GM18873 (cell line): ENCODE measurements around the gene ACADL.

Experiments used
- ATAC-seq: cut with Tn5 transposase; IDR thresholded peaks from one replicate; pipeline ENCODE4 v1.9.1; 2021; ENCODE audit warnings: mild to moderate bottlenecking, moderate library complexity, moderate number of reproducible peaks; ENCODE audit not compliant: unreplicated experiment, low FRiP score

Gene ACADL

DNA sequence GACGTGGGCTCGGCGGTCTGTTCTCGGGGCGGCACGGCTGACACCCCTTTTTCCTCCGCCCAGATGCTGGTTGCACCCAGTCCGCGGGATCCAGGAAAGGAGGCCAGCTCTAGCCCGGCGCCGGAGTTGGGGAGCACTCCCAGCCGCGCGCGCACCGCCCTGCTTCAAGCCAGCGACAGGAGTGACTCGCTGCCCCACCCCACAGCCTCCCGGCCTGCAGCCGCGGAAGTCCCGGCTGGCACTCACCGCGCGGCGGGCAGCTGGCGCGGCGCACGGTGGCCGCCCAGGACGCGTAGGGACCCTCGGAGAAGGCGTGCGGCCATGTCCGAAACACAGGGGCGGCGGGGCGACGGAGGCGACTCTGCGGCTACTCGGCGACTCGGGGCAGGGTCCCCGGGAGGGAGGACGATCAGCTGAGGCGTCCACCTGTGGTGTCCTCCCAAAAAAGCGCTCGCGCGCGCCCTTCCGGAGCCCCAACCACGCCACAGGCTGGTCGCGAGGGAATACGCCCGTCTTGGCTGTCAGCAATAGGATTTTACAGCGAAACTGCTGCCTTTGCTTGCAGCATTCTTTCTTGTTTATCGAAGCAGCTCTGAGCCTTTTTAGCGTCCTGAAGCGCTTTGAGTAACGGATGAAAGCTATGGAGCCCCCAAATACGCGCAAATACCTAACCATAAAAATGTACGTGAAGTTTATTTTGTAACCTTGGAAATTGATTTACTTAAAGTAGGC lies at the start of gene ACADL:
ACADL (minus strand) TSS at position 507 of the 732 bp plus-strand sequence; CDS start at position 323, 184 bp downstream.
- ATAC-seq = no peak

DNA sequence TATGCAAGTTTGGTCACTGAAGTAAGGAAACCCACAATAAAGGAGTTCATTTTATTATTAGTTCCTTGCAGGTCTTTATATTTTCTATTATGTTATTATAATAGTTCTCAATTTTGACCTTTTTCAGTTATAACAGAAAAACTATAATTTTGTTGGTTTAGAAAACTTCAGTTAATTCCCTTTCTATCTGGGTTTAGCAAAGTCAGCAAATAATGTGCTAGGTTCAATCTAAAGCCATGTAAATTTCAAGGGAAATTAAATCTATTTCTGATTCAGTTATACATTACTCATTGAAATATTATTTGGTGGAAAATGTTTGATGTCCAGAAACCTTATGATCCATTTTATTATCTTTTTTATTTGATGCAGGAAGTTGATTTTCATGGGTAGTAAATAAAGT lies 46.1 kb upstream of the ACADL start:
- ATAC-seq = no peak

DNA sequence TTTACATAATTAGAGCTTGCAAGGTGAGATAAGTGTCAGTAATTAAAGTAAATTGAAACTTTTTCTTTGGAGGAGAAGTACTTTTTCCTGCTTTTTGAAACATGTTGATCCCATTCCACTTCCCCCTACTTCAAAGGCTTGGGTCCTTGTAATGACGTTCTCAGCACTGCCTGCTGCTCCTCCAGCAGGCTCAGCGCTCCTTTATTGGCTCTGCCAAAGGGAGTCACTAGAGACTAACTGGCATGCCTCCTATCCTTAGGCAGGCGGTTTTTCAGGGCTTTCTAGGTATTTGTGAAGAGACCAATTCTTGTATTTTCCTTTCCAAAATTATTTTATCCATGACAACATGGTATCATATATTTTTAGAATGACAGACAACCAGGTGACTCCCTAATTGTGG lies 43.9 kb upstream of the ACADL start:
- no peak for ATAC-seq

DNA sequence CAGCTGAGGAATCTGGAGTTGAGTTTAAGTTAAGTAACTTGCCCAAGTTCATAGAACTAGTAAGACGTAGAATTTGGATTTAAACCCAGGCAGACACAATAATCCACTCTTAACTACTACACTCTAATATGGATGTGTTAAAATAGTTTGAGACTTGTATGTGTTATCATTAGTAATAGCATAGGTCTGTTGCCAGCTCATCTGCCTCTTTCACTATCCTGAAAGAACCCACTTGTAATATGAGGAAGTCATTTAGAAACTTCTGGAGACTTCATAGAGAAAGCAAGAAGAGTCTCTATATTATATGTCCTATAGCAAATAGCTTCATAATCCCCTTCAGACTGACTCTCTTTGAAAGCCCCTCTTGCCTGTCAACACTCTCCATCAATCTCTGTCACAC lies 43.0 kb upstream of the ACADL start:
- no peak for ATAC-seq

DNA sequence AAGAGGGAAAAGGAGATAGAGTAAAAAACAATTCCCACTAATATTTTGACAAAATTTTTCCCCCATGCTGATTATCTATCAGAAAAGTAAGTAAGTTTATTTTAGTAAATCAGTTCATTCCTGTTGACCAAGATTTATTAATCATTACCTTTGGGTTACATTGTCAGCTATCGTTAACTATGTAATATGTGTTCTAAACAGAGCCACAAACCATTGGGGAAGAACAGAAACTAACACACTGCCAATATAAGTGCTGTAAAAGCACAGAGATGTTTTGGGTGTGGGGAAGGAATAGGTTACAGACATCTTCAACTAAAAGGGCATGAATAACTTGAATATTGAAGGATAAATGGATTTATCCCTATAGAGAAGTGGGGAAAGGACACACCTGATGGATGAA lies 42.5 kb upstream of the ACADL start:
- ATAC-seq = no peak

DNA sequence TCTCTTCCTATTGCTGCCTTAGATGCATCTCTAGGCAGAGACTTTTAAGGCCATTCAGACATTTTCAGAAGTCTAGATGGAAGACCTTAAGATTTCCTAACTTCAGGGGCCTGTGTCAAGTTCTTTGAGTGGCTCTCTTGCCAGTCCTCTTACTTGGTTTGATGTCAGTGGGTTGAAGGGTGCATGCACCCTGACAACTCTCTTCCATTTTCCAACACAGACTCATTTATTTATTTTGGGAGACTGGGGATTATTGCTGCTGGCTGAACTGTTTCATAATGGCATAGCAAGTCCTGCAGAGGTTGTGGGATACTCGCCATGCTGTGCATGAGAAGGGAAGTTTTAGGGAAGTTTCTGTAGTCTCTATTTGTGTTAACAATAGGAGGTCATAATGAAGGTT lies 39.0 kb upstream of the ACADL start:
- ATAC-seq = no peak

DNA sequence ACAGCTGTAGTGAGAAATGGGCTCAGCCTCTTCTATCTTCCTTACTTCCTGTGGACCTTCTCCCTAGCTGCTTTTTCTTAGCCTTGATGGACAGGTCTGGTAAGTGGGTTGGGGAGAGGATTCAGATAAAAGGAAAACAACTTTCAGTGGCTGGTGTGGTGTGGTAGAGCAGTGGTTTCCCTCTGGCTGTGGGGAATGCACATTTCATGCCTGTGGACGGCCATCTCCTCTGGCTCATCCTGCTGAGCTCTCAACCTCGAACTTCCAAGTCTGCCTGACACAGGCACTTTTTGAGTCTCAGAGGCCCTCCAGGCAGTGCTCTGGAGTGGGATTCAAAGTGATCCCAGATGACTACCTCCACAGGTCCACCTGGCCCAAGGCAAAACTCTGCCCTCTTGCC lies 38.6 kb upstream of the ACADL start:
- ATAC-seq = no peak

DNA sequence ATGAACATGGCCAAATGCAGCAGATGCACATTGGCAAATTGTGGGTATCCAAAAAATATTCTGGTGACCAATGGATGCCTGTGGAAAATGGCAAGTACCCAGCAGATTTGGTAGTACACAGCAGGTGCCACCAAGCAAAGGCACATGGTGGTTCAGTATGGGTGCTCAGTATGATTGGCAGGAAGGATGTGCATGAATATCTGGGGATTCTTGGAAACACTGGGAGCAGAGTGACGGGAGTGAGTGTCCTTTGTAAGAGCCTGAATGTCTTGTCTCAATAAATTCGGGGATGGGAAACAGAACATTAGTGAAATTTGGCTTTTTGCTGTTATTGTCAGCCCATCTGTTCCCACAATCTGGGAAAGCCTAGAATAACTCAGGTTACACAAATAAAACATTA lies 36.8 kb upstream of the ACADL start:
- ATAC-seq = no peak

DNA sequence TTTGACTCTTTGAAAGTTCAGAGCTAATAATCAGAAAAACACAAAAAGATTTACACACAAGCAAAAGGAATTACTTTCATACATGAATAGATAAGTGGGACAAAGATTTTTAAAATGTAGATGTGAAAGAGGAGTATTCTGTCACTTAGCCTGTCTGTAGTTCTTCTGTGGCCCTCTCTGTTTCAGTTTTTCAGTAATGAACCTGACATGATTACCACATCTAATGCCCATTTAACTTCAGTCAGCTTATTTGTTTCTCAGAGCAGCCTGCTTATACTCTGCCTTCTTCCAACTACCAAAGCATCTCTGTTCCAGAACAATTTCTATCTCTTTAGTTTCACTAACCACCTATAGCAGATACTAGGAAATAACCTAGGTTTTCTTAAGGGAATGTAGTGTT lies 34.4 kb upstream of the ACADL start:
- ATAC-seq = no peak

DNA sequence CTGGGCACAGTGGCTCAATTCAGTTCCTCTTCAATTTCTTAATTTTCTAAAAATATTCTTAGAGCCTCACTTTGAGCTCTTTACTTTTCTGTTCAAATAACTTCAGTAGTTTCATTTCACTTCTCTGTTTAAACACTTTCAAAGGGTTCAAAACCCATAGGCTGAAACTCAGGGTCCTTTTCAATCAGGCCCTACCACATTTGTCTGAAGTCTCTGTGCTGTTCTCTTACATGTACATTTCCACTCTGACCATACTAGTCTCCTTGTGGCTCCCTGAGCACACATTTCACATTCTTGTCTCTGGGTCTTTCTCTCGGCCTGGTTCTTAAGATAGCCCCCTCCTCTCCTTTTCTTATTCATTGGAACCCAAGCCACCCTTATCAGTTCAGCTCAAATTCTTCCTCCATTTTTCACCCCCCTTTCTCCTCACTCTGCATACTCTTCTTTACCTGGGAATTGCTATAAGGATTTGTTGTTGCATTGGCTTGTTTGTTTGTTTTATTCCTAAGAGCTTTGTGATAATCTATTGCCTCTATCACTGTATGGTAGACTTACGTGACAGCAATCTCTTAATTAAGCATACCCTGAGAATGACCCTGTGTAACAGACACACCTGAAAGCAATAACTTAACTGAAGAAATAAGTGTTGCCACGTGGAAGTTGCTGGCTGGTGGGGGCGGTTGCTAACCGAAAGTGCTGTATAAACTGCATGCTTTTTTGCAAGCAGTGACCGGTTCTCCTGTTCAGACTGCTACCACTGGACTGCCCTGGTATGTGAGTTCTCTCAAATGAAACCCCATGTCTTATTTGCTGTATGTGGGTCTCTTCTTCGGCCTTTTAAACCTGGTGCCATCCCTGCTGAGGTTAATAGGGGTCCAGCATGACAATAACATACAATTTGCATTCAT lies 27.7 kb upstream of the ACADL start:
- ATAC-seq = no peak

DNA sequence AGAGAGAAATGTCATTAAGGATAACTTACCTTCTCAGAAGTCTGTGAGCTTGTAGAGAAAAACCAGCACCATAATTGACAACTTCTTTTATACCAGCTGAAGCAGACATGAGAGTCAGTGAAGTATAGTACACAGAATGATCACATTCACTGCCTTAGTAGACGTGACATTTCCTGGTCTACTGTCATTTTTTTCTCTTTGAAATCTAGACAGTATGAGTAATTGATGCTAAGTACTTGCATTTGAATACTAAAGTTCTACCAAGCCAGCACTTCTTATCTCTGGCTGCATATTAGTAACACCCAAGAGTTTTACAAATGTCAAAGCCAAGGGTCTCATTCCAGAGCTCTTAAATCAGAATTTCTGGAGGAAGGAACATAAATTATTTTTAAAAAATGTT lies 25.4 kb upstream of the ACADL start:
- no peak for ATAC-seq

DNA sequence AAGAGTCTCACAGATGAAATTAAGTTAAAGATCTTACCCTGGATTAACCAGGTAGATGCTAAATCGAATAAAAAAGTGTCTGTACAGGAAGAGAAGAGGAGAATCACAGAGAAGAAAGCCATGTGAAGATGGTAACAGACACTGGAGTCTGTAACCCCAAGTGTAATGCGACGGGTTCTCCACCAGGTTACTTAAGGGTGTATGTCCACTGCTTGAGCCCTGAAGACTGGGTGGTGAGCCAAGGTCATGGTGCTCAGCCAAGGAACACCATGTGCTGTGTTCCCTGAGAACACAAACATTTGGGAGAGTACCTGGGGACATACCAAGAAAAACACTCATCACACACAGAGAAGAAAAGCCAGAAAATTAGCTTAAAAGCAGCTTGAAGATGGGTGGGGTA lies 8.2 kb upstream of the ACADL start:
- no peak for ATAC-seq

DNA sequence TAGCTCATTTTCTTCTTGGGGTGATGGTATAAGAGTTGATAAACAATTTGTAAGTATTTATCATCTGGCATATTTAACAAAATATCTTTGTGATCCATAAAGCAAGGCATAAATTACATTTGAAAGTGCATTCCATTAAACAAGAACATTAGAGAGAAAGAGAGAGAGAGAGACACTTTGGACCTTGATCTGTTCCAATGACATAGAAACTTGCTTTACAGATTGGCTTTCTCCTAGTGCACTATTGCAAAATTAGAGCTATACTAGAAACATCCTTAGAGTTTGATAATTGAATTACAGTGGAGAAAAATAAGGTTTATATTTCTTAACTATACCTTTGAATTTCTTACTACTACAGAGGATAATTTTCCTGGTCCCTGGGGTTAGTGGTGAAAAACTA lies 5.7 kb upstream of the ACADL start:
- ATAC-seq = no peak

DNA sequence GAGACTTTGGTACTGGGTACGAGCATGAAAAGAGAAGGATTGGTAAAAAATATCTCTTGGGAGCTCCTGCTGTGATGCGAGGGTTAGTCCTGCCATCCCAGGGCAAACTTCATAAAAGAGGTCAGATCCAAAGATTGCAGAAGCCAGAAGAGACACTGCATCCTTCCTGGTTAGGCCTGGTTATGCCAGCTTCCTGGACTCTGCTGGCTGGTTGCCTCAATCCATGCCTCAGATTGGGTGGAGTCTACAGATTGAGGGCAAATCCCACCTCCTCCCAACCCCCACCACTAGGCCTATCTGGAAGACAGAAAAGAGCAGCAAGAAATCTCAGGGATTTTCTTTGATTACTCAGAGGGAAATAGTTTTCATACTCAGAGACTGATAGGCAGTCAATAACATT lies 5.3 kb upstream of the ACADL start:
- no peak for ATAC-seq

DNA sequence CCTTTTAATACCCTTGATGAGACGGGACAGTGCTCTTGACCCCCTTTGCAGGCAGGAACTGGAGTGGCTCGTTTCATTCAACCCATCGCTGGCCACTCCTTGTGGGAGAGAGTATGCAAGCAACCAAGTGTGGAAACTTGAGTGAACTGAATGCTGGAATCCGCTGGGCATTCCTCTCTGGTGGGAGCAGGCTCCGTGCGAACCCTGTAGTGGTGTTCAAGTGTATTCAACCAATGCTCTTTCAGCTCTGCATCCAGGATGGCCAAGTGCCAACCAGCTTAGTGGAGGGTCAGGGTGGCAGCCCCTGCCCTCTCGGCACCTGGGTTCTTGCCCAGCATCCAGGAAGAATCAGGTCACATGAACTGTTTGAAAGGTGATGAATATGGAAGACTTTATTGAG lies 3.3 kb upstream of the ACADL start:
- ATAC-seq = no peak

DNA sequence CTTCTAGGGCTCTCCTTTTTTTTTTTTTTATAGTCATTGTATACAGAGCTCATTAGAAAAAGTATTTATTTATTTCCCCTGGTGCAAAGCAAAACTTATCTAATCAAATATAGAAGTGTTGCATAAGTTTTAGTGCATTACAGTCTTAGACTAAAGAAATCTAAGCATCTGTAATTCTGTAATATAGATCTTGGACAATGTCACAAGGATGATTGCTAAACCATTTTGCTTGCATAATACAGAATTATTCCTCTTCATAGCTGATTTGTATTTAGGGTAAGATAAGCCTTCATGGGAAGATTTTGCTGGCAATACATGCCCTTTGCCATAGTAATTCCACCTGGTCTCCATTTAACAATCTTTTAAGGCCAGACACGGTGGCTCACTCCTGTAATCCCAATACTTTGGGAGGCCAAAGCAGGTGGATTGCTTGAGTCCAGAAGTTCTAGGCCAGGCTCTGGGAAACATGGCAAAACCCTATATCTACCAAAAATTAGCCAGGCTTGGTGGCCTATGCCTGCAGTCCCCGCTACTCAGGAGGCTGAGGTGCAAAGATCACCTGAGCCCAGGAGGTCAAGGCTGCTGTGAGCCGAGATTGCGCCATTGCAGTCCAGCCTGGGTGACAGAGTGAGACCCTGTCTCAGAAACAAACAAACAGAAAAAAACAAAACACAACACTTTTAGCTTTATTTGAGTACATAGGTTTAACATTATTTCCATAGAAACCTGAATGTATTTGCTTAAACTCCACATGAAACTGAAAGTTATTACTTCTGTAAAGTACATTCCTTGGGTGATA lies 2.2 kb upstream of the ACADL start:
- ATAC-seq = no peak

DNA sequence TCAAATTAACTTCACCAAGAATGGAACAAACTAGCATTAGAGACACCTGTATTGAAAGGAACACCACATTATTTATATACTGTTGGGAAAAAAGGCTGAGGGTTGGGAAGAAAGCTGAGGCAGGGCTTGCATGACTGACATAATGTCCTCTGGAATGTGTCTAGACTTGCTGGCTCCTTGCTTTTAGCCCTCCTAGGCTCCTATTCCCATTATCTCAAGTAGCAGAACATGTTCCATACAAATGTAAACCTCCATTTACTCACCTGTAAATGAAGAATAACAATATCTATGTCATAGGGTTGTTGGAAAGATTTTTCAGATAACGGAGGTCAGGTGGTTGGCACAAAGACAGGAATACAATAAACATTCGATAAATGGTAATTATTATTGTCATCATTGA lies 976 bp upstream of the ACADL start:
- ATAC-seq = no peak

DNA sequence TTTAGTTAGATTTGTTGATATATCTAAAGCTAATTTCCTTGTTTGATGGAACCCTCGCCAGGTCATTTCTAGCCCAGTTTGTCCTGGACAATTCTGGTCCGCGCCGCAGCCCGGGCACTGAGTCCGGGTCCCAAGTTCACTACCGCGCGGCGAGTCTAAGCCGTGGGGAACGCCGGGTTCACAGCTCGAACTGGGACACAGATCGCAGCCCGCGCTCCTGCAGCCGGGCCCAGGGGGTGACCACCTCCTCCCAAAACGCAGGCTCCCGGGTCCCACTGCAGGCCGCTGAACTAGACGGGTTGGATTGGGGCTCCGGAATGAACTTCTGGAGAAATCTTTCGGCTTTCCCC lies 681 bp downstream of the ACADL start:
- ATAC-seq = no peak

DNA sequence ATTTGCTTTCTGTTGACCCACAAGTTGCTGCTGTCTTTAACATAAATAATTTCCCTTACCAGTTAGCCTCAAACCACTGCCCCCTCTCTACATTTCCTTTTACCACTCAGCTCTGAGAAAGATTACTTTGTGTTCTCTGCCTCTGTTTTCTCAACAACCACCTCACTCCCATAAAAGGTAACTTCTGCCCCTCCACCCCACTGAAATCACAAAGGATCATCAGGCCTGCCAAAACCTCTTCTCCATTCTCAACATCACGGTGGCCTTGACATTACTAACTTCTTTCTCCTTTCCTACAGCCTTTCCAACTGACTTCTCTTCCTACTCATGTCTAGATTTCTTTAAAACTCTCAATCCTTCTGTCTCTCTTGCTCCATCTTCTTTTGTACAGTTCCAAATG lies 10.1 kb downstream of the ACADL start:
- ATAC-seq = no peak

DNA sequence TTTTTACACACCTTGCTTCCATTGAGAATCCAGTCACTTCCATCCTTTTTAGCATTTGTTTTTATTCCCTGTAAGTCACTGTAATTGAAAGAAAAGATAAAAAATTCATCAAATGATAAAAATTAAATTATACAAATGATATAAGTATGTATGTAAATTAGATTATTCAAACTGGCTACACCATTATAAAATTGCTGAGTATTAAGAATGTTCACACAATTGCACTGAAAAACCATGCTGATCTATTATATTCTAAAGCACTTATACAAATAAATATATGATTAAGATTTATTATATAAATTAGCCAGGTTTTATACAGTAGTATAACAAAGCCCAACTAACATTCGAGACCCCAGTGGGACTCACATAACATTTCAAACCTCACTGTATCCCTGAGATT lies 15.1 kb downstream of the ACADL start:
- no peak for ATAC-seq

DNA sequence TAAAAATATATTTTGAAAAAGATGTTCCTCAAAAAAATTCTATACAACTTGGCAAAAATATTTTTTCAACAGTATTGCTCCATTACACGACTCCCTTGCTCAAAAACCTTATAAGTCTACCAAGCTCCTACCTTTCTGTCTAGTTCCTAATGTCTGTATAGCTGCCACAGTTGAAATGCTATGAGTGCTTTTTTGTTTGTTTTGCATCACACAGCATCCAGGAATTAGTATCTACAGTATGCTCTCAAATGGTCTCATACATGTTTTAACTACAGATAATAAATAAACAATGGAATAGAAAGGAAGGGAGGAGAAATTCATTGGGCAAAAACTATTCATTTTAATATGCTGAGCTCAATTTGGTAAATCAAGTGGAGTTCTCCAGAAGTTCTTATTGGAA lies 17.3 kb downstream of the ACADL start:
- no peak for ATAC-seq
